Suprapubic skin (tissue), 3 donors: ENCODE results near the gene FILIP1L.

Experiments
- EP300 ChIP-seq: sonication (generic); formaldehyde crosslinking; IDR thresholded peaks from one replicate; pipeline ENCODE4 v1.6.1; 2017; ENCODE audit warnings: antibody characterized with exemption
- POLR2A ChIP-seq, 2 donors: fragments of 450-650 bp; IDR thresholded peaks; one replicate each; pipeline ENCODE4 v1.6.1; 2017; ENCODE audit warnings: antibody characterized with exemption in 2 of 2, mild to moderate bottlenecking in 2 of 2, moderate library complexity in 2 of 2
- TF ChIP-seq, protein P1 (sequence below), 2 donors: fragments of 200-600 bp in 1 of 2; fragments of 450-650 bp in 1 of 2; sonication (generic) in 1 of 2; IDR thresholded peaks; one replicate each; pipeline ENCODE4 v1.5.1; 2016 to 2019; ENCODE audit warnings: antibody characterized with exemption in 2 of 2, mild to moderate bottlenecking in 1 of 2, moderate library complexity in 1 of 2

- TF ChIP-seq POLR2A (IDR thresholded peaks at IDR 0.05) (no peak), EP300 (no peak)
- TF ChIP-seq, protein P1, sequence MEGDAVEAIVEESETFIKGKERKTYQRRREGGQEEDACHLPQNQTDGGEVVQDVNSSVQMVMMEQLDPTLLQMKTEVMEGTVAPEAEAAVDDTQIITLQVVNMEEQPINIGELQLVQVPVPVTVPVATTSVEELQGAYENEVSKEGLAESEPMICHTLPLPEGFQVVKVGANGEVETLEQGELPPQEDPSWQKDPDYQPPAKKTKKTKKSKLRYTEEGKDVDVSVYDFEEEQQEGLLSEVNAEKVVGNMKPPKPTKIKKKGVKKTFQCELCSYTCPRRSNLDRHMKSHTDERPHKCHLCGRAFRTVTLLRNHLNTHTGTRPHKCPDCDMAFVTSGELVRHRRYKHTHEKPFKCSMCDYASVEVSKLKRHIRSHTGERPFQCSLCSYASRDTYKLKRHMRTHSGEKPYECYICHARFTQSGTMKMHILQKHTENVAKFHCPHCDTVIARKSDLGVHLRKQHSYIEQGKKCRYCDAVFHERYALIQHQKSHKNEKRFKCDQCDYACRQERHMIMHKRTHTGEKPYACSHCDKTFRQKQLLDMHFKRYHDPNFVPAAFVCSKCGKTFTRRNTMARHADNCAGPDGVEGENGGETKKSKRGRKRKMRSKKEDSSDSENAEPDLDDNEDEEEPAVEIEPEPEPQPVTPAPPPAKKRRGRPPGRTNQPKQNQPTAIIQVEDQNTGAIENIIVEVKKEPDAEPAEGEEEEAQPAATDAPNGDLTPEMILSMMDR (IDR thresholded peaks at IDR 0.05): no peak
These were observed 104.2 kb downstream of the FILIP1L start for GRCh38 chr3:100010087-100010417.
